Central memory CD8-positive, alpha-beta T cell (primary cell): ENCODE results near the gene CDH12.
A peak's percentile ranks its signal among the peaks of the same experiment; 100 is the strongest.
"Not testable (repeated sequence)": the region's sequence is repeated elsewhere in the genome, so short reads cannot be mapped to it uniquely, and the experiment has no call there.

Experiments used
- ATAC-seq: fragments of 150-1000 bp; cut with Tn5 transposase; replicated peaks from 2 replicates; pipeline ENCODE4 v1.10.0; 2022; ENCODE audit warnings: mild to moderate bottlenecking, moderate FRiP score, moderate number of reproducible peaks; ENCODE audit not compliant: poor library complexity, severe bottlenecking; ENCODE audit errors: extremely low read depth
- DNase-seq, 2 donors: peaks; one replicate each; pipeline ENCODE4 v3.0.0; 2021; ENCODE audit warnings: low spot score in 2 of 2
- H3K27ac Mint-ChIP-seq: one replicate; pipeline ENCODE4 v1.8.0; 2022; ENCODE audit warnings: low read depth, mild to moderate bottlenecking, moderate library complexity, mixed read lengths
- H3K27me3 Mint-ChIP-seq: one replicate; pipeline ENCODE4 v1.8.0; 2022; ENCODE audit warnings: mixed read lengths
- H3K36me3 Mint-ChIP-seq: one replicate; pipeline ENCODE4 v1.8.0; 2022; ENCODE audit warnings: mild to moderate bottlenecking, moderate library complexity, mixed read lengths; ENCODE audit not compliant: insufficient read depth
- H3K4me1 Mint-ChIP-seq: one replicate; pipeline ENCODE4 v1.8.0; 2022; ENCODE audit warnings: mixed read lengths
- H3K4me3 Mint-ChIP-seq: one replicate; pipeline ENCODE4 v1.8.0; 2022; ENCODE audit warnings: mild to moderate bottlenecking, moderate library complexity, mixed read lengths
- H3K9me3 Mint-ChIP-seq: one replicate; pipeline ENCODE4 v1.8.0; 2022; ENCODE audit warnings: mixed read lengths

CDH12 gene

DNA sequence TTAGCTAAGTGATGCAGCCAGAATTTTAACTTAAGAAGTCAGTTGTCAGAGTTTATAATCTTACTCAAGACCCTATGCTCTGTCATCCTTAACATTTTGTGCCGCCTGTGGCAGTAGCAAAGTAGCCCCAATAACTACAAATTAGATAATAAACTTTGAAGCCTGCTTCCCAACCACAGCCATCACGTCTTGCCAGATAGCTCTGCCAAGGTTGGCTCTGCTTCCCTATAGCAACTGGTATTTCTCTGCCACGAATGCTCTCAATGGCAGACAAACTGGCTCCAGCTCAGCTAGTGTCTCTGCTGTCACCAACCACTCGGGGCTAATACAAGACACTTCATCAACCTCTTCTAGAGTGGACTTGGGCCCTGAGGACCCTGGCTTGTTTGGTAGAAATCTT lies 576.1 kb downstream of the CDH12 start:
- Mint-ChIP-seq H3K27ac (no peak overlapping the region), H3K4me3 (no peak overlapping the region), H3K4me1 (no peaks in the 10 kb centered on the region), H3K27me3 (no peaks in the 10 kb centered on the region), H3K36me3 (no peaks in the 10 kb centered on the region), H3K9me3 (peaks cover 10% of the 10 kb centered on the region)
- no peak for ATAC-seq
- no peak for DNase-seq

DNA sequence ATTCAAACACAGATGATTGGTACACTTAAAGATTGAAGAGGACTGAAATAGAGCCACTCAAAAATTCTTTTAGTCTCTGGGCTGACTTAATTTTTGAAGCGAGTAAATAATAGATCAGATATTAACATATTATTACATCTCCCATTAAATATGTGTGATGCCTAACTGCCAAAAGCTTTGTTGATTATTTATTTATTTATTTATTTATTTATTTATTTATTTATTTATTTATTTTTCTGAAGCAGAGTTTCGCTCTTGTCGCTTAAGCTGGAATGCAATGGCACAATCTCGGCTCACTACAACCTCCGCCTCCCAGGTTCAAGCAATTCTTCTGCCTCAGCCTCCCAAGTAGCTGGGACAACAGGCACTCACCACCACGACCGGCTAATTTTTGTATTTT lies 587.3 kb downstream of the CDH12 start:
- not testable (repeated sequence) for DNase-seq, H3K36me3 Mint-ChIP-seq, H3K4me3 Mint-ChIP-seq, ATAC-seq, H3K27me3 Mint-ChIP-seq, H3K9me3 Mint-ChIP-seq, H3K27ac Mint-ChIP-seq, H3K4me1 Mint-ChIP-seq

DNA sequence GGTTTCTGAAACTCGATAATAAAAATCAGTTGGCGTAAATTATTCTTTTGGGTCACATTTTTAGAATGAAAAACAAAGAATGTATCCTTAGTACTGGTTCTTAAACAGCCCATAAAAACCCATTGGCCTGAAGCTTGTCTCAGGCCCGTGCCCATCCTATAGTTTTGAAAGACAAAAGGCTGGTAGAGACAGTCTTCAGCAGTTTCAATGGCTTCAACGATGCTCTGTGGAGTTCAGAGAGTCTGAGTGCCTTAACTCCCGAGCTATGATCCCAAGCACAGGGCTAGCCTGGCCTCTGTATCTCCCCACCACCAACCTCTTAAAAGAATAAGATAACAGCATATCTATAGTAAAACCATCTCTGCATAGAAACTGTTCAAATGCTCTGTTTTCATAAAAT lies 595.0 kb downstream of the CDH12 start:
- no peak overlapping the region for H3K4me3 Mint-ChIP-seq
- H3K9me3 Mint-ChIP-seq = peaks cover 6% of the 10 kb centered on the region
- no peaks in the 10 kb centered on the region for H3K4me1 Mint-ChIP-seq
- DNase-seq = no peak
- no peaks in the 10 kb centered on the region for H3K36me3 Mint-ChIP-seq
- ATAC-seq = no peak
- H3K27me3 Mint-ChIP-seq = no peaks in the 10 kb centered on the region
- no peak overlapping the region for H3K27ac Mint-ChIP-seq

DNA sequence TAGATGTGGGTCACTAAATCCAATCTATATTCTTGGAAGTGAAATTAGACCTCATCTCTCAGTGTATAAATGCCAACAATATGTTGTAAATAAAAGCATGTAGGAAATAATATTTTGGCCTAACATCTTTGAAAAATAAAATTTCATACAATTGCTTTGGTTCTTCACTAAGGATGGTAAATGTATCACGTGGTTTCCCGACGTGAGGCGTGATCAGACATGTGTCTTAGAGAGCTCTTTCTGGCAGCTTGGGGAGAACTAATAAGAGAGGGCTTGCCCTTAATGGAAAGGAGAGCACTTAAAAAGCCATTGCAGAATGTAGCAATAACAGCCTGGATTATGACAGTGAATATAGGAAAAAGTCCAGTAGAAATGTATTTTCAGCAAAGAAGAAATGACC lies 602.6 kb downstream of the CDH12 start:
- no peak for DNase-seq
- Mint-ChIP-seq H3K36me3 (no peaks in the 10 kb centered on the region), H3K4me3 (no peak overlapping the region)

DNA sequence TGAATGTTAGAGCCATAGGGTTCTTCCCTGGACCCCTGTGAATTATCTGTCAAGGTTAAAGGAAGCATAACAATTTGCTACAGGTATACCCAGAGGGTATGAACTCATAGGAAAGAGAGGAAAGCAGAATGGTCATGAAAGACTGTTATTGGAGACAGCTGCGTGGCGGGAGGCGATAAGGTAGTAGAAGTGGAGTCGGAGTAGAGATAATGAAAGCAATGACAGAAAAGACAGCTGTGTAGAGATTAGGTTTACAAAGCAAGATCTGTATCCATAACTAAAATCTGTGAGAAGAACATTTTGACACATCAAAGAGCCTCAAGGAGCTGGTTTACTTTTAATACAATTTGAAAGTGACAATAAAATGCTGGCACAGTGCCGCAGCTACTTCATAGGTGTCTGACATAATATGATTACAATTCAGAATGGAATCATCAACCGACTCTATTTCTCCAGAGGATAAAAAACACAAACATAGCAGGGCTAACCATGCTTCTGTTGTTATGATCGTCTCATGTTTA lies 603.9 kb downstream of the CDH12 start:
- DNase-seq (no peak), ATAC-seq (no peak)
- Mint-ChIP-seq H3K27me3 (no peaks in the 10 kb centered on the region), H3K4me3 (no peak overlapping the region), H3K9me3 (peaks cover 32% of the 10 kb centered on the region), H3K27ac (no peak overlapping the region), H3K36me3 (no peaks in the 10 kb centered on the region), H3K4me1 (no peaks in the 10 kb centered on the region)

More for the DNA sequence above, 602.6 kb downstream of the CDH12 start:
- ATAC-seq = no peak
- Mint-ChIP-seq H3K27me3 (no peaks in the 10 kb centered on the region), H3K27ac (no peak overlapping the region), H3K9me3 (peaks cover 24% of the 10 kb centered on the region), H3K4me1 (no peaks in the 10 kb centered on the region)

DNA sequence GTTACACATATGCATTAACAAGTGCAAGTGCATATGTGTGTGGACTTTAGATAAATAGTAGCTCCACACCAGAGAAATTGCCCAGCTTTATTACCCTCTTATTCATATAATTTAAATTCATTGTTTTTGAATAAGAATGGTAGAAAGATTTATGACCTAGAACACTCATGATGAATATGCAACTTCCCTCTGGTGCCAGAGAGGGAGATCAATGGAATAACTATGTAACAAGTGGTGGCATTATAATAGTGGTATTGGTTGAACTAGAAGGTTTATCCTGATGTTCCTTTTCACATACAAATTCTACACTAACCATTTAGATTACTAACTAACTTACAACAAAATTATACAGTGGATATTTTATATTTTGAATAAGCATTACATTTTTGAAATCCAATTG lies 607.4 kb downstream of the CDH12 start:
- no peaks in the 10 kb centered on the region for H3K27me3 Mint-ChIP-seq
- ATAC-seq (no peak), DNase-seq (no peak)
- no peaks in the 10 kb centered on the region for H3K36me3 Mint-ChIP-seq
- H3K27ac Mint-ChIP-seq = no peak overlapping the region
- H3K4me1 Mint-ChIP-seq = no peaks in the 10 kb centered on the region
- no peak overlapping the region for H3K4me3 Mint-ChIP-seq
- H3K9me3 Mint-ChIP-seq = peaks cover 25% of the 10 kb centered on the region

DNA sequence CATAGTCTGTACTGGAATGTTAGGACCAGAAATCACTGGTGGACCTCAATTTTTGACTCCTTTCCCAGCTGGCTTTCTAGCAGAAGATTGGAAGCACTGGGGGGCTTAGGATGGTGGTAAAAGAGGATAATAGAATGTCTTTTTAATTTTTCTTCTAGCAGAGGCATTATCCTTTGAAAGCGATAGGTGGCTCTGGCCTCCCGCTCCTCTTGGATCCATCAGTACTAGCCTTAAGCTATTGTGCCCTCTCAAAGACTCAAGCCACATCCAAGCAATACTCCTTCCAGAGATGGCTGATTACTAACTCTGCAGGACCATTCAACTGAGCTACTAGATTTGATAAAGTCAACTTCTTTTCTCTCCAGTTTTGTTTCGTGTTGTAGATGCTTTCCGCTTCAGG lies 610.6 kb downstream of the CDH12 start:
- ATAC-seq (no peak), DNase-seq (no peak)
- Mint-ChIP-seq H3K4me1 (no peaks in the 10 kb centered on the region), H3K27me3 (no peaks in the 10 kb centered on the region), H3K36me3 (no peaks in the 10 kb centered on the region), H3K27ac (no peak overlapping the region), H3K9me3 (peaks cover 26% of the 10 kb centered on the region), H3K4me3 (no peak overlapping the region)

DNA sequence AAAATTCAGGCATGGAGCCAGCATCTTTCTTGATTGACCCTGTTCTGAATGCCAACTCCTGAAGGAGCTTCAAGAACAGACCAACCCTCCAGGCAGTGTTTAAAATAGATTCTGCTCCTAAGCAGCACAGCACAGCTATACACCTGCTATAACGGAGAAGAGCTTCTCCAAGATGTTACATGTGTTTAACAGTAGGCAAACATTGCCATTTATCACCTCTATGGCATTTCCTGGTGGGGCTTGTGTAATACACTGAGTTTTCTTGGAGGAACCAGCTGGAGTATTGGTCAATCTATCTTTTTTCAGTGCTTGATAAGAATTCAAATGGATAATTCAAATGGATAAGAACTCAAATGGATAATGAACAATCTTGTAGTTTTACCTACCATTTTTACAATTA lies 615.1 kb downstream of the CDH12 start:
- DNase-seq (no peak), ATAC-seq (no peak)
- Mint-ChIP-seq H3K4me1 (no peaks in the 10 kb centered on the region), H3K9me3 (peaks cover 18% of the 10 kb centered on the region), H3K4me3 (no peak overlapping the region), H3K27ac (no peak overlapping the region), H3K36me3 (no peaks in the 10 kb centered on the region), H3K27me3 (no peaks in the 10 kb centered on the region)

DNA sequence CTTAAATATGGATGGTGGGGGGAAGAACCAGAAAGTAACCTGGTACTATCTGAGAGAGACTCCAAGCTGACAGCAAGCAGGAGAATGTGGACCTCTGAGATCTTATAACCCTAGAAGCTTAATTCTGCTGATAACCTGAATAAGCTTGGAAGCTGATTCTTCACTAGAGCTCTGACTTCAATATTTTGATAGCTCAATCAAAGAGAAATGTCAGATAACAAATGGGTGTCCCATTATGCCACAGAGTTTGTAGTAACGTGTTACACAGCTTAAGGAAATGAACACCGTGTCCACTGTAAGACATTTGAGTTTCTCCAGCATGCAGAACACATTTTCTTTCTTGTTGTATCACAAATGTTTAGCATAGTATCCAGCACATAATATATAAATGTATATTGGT lies 626.7 kb downstream of the CDH12 start:
- no peak for DNase-seq
- peaks cover 1% of the 10 kb centered on the region for H3K36me3 Mint-ChIP-seq
- no peak overlapping the region for H3K27ac Mint-ChIP-seq
- no peak overlapping the region for H3K4me3 Mint-ChIP-seq
- H3K9me3 Mint-ChIP-seq = no peaks in the 10 kb centered on the region
- no peaks in the 10 kb centered on the region for H3K27me3 Mint-ChIP-seq
- no peaks in the 10 kb centered on the region for H3K4me1 Mint-ChIP-seq
- ATAC-seq = no peak

DNA sequence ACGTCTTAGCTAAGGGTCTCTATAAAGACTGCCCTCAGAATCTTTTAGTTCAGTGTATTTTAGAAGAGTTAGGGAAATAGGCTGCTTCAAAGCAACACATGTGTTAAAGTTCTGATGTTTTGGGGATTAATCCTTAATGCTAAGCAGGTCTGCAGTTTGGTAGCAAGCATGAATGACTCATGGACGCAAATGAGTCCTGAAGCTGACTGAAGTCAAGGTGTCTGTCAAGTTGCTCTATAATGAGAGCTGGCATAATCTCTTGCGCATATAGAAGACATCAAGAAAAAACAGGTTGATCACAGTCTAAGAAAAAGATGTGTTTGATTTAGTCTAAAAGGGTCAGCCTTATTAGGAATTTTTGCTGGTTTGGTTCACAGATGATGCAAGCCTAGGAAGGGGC lies 630.1 kb downstream of the CDH12 start:
- H3K27me3 Mint-ChIP-seq = no peaks in the 10 kb centered on the region

DNA sequence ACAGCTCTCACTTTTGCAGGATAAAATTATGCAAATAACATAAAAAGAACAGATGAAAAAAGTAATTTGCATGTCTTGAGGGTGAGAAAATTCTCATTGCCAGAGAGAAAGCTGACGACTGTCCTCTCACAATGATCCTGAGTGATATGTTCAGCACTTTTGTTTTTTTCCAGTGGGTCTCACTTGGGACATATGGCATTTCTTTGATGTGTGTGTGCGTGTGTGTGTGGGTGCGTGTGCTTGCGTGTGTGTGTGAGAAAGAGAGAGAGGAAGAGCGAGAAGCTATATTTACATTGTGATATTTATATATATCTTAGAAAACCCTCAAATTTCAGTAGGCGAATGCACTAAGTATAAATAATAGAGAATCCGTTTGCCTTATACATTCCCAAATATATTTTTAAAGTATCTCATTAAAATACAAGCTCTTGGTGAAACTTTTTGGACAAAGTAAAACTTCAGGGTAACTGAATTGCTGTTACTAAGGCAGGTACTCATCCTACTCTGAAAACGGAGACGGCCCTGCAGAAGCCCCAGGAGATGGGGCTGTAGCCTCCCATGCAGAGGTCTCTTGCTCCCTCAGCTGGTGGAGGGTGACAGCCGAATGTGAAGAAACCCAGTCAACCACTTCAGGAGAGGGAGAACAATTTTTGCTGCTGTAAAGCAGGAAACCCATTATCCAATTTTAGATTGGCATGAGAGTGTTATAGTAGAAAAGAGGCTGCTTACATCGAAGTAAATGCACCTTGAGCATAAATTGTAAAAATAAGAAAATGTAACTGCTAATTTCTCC lies 639.2 kb downstream of the CDH12 start:
- not testable (repeated sequence) for H3K27me3 Mint-ChIP-seq, H3K36me3 Mint-ChIP-seq, H3K4me3 Mint-ChIP-seq, DNase-seq, H3K27ac Mint-ChIP-seq, H3K9me3 Mint-ChIP-seq, H3K4me1 Mint-ChIP-seq
- ATAC-seq = peak; percentile 67

More for the DNA sequence above, 630.1 kb downstream of the CDH12 start:
- no peak overlapping the region for H3K4me3 Mint-ChIP-seq
- no peak for DNase-seq
- H3K27ac Mint-ChIP-seq = no peak overlapping the region
- H3K36me3 Mint-ChIP-seq = peaks cover 1% of the 10 kb centered on the region
- ATAC-seq = no peak
- no peaks in the 10 kb centered on the region for H3K9me3 Mint-ChIP-seq
- no peaks in the 10 kb centered on the region for H3K4me1 Mint-ChIP-seq

DNA sequence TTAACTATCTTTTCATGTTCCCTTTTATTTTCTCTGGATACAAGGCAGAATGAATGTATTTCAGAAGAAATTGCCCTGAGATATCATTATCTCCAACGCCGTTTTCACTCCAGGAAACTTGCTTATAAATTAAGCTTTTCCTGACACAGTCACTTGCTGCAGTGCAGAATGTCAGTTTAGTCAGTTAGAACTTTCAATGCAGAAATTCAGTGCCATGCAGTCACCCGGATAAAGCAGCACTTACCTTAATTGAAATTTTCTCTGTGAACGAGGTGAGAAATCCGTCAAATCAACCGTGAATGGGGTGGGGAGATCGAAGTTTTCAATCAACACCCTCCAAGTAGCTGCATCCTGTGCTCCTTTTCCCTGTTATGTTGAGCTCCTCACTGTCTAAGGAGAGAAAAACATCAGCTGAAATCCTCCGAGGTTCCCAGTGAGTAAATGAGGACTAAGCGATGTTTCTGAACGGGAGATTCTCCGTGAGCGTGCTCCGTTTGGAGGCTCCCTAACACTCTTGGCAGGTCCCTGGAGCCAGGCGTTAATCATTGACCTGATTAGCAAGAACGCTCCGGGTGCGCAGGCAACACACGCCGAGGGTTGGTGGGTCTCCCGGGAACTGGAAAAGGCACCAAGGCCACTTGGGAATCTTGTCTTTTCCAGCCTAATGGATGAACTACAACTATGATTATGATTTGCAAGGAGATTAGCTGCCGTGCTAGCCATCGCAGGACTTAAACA lies 640.7 kb downstream of the CDH12 start:
- not testable (repeated sequence) for DNase-seq, H3K4me3 Mint-ChIP-seq, H3K4me1 Mint-ChIP-seq, H3K27me3 Mint-ChIP-seq, ATAC-seq, H3K9me3 Mint-ChIP-seq, H3K27ac Mint-ChIP-seq, H3K36me3 Mint-ChIP-seq

DNA sequence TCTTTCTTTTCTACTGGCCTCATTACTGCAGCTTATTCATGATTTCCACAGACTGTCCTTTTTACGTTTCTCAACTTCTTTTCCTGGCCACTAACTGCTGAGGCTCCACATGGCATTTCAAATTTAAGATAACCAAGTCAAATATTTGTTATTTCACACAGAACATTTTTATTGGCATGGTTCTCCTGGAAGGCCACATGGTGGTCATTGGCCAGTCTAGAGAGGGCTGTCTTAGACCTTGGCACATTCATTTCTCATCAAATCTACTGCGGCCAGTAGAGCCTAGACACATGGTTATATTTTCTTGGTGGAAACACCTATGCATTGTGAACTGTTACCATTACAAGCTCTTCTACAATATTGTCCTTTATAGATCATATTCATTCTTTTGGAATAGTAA lies 644.7 kb downstream of the CDH12 start:
- not testable (repeated sequence) for H3K9me3 Mint-ChIP-seq, H3K4me3 Mint-ChIP-seq, H3K27ac Mint-ChIP-seq, DNase-seq, H3K36me3 Mint-ChIP-seq, ATAC-seq, H3K27me3 Mint-ChIP-seq, H3K4me1 Mint-ChIP-seq
